HFF-Myc (cell line): ENCODE data around the gene DIPK1C.
"Not testable (repeated sequence)": the region's sequence is repeated elsewhere in the genome, so short reads cannot be mapped to it uniquely, and the experiment has no call there.

Experiments used
- DNase-seq: peaks from one replicate; pipeline ENCODE4 v3.0.0-alpha.2; 2011; ENCODE audit warnings: low read depth; ENCODE audit errors: extremely low read depth
- H3K4me3 ChIP-seq: replicated peaks from 2 replicates; pipeline ENCODE4 v1.5.1; 2011; ENCODE audit warnings: low read depth, mild to moderate bottlenecking, control low read depth, low read length
- TF ChIP-seq, protein P1 (sequence below): IDR thresholded peaks from 2 replicates; pipeline ENCODE4 v1.5.1; 2012; ENCODE audit warnings: mild to moderate bottlenecking, low read depth, low read length, control low read depth; ENCODE audit errors: missing control alignments

The DIPK1C gene

DNA sequence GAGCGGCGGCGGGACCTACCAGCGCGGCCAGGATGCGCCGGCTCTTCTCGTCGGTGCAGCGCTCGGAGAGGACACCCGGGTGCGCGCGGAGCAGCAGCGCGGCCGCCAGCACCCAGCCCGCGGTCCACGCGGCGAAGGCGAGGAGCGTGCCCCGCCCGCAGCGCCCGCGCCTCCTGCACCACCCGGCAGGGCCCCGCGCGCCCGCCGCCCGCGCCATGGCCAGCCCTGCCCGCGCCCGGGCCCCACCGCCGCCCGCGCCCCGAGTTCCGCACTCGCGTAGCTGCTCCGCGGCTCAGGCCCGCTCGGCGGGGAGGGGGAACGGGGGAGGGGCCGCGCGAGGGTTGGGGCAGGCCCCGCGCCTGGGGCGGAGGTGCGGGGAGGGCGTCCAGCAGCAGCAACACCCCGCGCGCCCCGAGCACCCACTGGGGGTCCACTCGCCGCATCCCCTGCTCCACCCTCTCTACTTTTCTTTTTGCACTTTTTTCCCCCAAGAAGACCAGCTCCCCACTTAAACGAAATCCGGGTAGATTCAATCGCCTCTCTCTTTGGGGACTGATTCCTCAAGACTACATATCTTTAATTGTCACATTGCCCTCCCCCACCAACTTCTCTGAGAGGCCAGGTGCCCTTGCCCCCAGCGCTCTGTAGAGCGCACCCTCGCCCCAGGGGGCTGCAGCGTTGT lies at the start of gene DIPK1C:
TSS of gene DIPK1C (minus strand) at position 266 of the 682 bp plus-strand sequence. CDS start at position 217, 49 bp downstream.
- TF ChIP-seq, protein P1, sequence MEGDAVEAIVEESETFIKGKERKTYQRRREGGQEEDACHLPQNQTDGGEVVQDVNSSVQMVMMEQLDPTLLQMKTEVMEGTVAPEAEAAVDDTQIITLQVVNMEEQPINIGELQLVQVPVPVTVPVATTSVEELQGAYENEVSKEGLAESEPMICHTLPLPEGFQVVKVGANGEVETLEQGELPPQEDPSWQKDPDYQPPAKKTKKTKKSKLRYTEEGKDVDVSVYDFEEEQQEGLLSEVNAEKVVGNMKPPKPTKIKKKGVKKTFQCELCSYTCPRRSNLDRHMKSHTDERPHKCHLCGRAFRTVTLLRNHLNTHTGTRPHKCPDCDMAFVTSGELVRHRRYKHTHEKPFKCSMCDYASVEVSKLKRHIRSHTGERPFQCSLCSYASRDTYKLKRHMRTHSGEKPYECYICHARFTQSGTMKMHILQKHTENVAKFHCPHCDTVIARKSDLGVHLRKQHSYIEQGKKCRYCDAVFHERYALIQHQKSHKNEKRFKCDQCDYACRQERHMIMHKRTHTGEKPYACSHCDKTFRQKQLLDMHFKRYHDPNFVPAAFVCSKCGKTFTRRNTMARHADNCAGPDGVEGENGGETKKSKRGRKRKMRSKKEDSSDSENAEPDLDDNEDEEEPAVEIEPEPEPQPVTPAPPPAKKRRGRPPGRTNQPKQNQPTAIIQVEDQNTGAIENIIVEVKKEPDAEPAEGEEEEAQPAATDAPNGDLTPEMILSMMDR: no peak
- no peak within 1 kb of the TSS for H3K4me3 ChIP-seq
- DNase-seq: no peak

DNA sequence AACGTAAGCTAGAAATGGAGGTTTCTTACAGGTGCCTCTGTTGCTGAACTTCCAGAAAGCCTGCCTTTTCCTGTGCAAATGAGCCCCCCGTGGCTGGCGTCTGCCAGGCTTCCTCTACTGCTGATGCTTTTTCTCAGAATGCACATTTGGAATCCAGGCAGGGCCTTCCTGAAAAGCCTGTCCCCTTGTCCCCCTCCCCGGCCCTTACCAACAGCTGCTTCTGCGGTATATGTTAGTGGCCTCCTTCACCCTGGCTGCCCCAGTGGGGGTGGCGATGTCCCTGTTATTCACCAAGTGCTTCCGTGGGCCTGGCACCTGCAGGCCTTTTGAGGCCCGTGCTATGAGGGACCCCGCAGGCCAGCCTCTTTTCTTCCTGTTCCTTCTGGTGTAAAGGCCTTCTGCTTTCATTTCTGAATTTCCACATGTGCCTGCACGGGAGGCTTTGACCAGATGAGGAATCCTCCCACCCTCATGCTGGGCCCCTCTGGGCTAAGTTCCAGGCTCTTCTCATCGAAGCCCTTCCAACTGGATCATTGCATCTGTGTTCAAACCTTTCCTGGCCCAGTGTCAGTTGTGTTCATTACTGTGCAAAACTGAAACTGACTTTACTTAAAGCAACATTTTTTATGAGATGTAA lies 49.5 kb upstream of the DIPK1C start:
- DNase-seq: no peak
- TF ChIP-seq, protein P1: no peak

DNA sequence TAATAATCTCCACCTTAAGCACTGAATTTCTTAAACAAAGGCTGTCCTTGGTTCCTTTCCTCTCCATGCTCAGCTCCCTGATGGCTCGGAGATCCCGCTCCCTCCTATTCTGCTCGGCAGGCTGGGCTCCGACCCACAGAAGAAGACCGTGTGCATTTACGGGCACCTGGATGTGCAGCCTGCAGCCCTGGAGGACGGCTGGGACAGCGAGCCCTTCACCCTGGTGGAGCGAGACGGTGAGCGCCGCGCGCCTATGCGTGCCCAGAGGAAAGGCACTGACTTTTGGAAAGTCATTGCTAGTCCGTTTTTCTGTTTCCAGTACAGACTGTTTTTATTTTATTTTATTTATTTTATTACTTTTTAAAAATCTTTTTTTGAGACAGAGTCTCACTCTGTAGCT lies 48.7 kb upstream of the DIPK1C start:
- TF ChIP-seq, protein P1: no peak
- no peak overlapping the region for H3K4me3 ChIP-seq
- DNase-seq: no peak

More for the DNA sequence above, 49.5 kb upstream of the DIPK1C start:
- H3K4me3 ChIP-seq: no peak overlapping the region

DNA sequence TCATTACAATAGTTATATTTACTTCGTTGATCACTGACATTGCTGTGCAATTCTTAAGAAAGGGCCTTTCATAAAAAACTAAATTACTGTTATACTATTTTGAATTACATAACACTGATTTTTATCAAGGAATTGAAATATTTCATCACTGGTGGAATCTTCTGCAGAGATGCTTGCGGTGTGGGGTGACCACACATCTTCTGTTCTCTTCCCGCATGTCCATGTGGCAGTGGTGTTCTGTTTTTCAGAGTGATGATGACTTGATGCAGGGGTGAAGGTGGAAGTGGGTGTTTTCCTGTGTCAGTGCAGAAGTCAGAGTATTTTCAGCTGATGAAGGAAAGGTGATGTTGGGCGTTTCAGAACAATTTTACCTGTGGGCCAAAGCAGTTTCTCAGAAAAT lies 46.0 kb upstream of the DIPK1C start:
- no peak overlapping the region for H3K4me3 ChIP-seq
- no peak for DNase-seq
- TF ChIP-seq, protein P1: no peak

DNA sequence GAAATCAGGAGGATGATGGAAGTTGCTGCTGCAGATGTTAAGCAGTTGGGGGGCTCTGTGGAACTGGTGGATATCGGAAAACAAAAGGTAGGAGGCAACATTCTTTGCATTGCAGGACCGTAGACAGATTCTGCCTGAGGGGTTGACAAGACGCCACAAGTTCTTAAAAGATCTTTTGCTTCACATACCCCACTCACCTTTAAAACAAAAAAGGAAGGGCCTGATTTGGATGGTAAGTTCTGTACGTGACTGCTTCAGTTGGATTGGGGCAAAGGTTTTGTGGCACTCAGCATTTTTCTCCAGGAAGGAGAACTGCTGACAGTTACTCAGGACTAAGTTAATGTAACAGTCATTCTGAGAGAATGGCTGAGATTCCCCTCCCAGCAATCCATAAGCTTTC lies 44.3 kb upstream of the DIPK1C start:
- no peak for DNase-seq
- TF ChIP-seq, protein P1: no peak
- H3K4me3 ChIP-seq: no peak overlapping the region

DNA sequence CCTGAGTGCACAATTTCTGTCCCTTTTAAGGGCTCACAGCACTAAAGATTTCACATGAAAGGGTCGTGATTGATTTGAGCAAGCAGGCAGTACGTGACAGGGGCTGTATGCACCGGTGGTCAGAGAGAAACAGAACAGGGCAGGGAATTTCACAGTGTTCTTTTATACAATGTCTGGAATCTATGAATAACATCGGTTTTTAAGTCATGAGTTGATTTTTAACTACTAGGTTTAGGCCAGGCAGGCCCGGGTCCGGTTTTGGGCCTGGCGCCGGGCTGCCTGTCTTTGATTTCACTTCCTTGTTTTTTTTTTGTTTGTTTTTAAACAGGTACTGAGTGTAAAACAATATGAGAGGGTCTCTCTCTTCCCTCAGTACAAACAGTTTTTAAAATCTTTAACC lies 43.7 kb upstream of the DIPK1C start:
- H3K4me3 ChIP-seq: peak overlapping the region; percentile 16; the same call in 1 of the 2 replicates
- DNase-seq: not testable (repeated sequence)

DNA sequence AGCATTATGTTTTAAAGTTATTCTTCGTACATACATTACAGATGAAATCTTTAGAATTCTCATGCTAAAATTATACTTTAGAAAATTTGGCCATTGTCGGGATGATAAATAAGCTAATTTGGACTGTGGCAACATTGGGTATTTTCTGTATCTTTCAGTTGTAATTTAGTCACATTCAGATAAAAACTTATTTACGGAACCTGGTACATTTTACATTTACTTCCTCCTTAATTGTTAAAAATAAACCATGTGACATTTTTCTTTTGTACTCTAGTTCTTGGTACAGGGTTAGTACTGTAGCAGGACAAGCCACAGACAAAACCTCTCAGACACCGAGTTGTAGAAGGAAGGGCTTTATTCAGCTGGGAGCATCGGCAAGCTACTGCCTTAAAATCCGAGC lies 43.3 kb upstream of the DIPK1C start:
- TF ChIP-seq, protein P1: no peak
- no peak for DNase-seq
- peak overlapping the region; percentile 16 for H3K4me3 ChIP-seq
